HepG2 (cell line): ENCODE measurements around the gene SAC3D1.

Experiments
- BCL6 ChIP-seq: IDR thresholded peaks from 2 replicates; pipeline ENCODE4 v1.6.1; 2016; ENCODE audit warnings: missing genetic modification reagents, missing compliant biosample characterization
- CHD2 ChIP-seq: IDR thresholded peaks from 2 replicates; pipeline ENCODE4 v1.6.1; 2011; ENCODE audit warnings: low read depth, low read length, improper control_type of control experiment
- ERF ChIP-seq: IDR thresholded peaks from 2 replicates; pipeline ENCODE4 v1.6.1; 2018; ENCODE audit warnings: missing biosample characterization, missing genetic modification reagents
- HCFC1 ChIP-seq: fragments of 150-350 bp; IDR thresholded peaks from 2 replicates; pipeline ENCODE4 v1.6.1; 2014; ENCODE audit warnings: low read depth, low read length
- HNF4A ChIP-seq: sonication (generic); formaldehyde crosslinking; IDR thresholded peaks from 2 replicates; pipeline ENCODE4 v1.4.0; 2020; ENCODE audit warnings: missing genetic modification reagents
- NCOA1 ChIP-seq: sonication (generic); formaldehyde crosslinking; IDR thresholded peaks from 2 replicates; pipeline ENCODE4 v1.9.0; 2021; ENCODE audit warnings: missing genetic modification reagents
- U2AF2 ChIP-seq: fragments of 200-400 bp; formaldehyde crosslinking; IDR thresholded peaks from 2 replicates; pipeline ENCODE4 v1.6.1; 2017; ENCODE audit warnings: low read depth, mild to moderate bottlenecking, low read length
- ZFP90 ChIP-seq: sonication (generic); formaldehyde crosslinking; IDR thresholded peaks from 2 replicates; pipeline ENCODE4 v1.8.0; 2022; ENCODE audit warnings: missing genetic modification reagents, mild to moderate bottlenecking, inconsistent platforms, borderline replicate concordance
- ZNF224 ChIP-seq: sonication (generic); formaldehyde crosslinking; IDR thresholded peaks from 2 replicates; pipeline ENCODE4 v1.5.0; 2020; ENCODE audit warnings: mild to moderate bottlenecking, missing genetic modification reagents
- ZNF563 ChIP-seq: sonication (generic); formaldehyde crosslinking; IDR thresholded peaks from 2 replicates; pipeline ENCODE4 v1.8.0; 2022; ENCODE audit warnings: mild to moderate bottlenecking, moderate library complexity, missing genetic modification reagents
- ZSCAN22 ChIP-seq: sonication (generic); formaldehyde crosslinking; IDR thresholded peaks from 2 replicates; pipeline ENCODE4 v1.4.0; 2020; ENCODE audit warnings: mild to moderate bottlenecking, missing genetic modification reagents
- TF ChIP-seq, protein P1 (sequence below): sonication (generic); formaldehyde crosslinking; IDR thresholded peaks from 2 replicates; pipeline ENCODE4 v1.5.0; 2020; ENCODE audit warnings: mild to moderate bottlenecking, missing genetic modification reagents, moderate library complexity
- TF ChIP-seq, protein P2 (sequence below): sonication (generic); formaldehyde crosslinking; IDR thresholded peaks from 2 replicates; pipeline ENCODE4 v1.8.1; 2023; ENCODE audit warnings: missing genetic modification reagents, inconsistent platforms, borderline replicate concordance

DNA sequence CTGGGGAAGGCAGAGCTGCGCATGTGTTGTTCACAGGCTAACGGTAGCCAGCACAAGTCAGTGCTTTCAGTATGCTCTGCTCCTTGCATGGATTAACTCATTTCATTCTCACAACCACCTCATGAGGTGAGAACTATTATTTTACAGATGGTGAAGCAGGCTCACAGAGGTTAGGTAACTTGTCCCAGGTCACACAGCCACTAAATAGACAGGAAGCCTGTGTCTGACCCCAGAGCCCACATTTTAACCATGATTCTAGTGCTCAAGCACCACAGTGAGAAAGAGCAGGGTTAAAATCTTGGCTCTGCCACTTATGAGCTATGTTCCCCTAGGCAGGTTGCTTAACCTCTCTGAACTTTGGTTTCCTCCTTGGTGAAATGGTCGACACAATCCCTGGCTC, 20.0 kb upstream of the SAC3D1 start:
- TF ChIP-seq, protein P1, sequence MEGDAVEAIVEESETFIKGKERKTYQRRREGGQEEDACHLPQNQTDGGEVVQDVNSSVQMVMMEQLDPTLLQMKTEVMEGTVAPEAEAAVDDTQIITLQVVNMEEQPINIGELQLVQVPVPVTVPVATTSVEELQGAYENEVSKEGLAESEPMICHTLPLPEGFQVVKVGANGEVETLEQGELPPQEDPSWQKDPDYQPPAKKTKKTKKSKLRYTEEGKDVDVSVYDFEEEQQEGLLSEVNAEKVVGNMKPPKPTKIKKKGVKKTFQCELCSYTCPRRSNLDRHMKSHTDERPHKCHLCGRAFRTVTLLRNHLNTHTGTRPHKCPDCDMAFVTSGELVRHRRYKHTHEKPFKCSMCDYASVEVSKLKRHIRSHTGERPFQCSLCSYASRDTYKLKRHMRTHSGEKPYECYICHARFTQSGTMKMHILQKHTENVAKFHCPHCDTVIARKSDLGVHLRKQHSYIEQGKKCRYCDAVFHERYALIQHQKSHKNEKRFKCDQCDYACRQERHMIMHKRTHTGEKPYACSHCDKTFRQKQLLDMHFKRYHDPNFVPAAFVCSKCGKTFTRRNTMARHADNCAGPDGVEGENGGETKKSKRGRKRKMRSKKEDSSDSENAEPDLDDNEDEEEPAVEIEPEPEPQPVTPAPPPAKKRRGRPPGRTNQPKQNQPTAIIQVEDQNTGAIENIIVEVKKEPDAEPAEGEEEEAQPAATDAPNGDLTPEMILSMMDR (CRISPR knock-in tag), result no peak
- no peak for TF ChIP-seq HCFC1
- no peak for TF ChIP-seq ZNF224 (CRISPR knock-in tag)
- TF ChIP-seq, protein P2, sequence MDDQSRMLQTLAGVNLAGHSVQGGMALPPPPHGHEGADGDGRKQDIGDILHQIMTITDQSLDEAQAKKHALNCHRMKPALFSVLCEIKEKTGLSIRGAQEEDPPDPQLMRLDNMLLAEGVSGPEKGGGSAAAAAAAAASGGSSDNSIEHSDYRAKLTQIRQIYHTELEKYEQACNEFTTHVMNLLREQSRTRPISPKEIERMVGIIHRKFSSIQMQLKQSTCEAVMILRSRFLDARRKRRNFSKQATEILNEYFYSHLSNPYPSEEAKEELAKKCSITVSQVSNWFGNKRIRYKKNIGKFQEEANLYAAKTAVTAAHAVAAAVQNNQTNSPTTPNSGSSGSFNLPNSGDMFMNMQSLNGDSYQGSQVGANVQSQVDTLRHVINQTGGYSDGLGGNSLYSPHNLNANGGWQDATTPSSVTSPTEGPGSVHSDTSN (CRISPR knock-in tag), result no peak
- no peak for TF ChIP-seq U2AF2
- no peak for TF ChIP-seq ERF (CRISPR knock-in tag)
- TF ChIP-seq ZNF563 (CRISPR knock-in tag), result no peak
- TF ChIP-seq ZSCAN22 (CRISPR knock-in tag), result no peak
- no peak for TF ChIP-seq ZFP90
- no peak for TF ChIP-seq HNF4A (CRISPR knock-in tag)
- no peak for TF ChIP-seq CHD2
- no peak for TF ChIP-seq BCL6
- no peak for TF ChIP-seq NCOA1
